ENCODE measurements around the gene TULP1.
"Not testable (repeated sequence)": the region's sequence is repeated elsewhere in the genome, so short reads cannot be mapped to it uniquely, and the experiment has no call there.

TULP1 gene

DNA sequence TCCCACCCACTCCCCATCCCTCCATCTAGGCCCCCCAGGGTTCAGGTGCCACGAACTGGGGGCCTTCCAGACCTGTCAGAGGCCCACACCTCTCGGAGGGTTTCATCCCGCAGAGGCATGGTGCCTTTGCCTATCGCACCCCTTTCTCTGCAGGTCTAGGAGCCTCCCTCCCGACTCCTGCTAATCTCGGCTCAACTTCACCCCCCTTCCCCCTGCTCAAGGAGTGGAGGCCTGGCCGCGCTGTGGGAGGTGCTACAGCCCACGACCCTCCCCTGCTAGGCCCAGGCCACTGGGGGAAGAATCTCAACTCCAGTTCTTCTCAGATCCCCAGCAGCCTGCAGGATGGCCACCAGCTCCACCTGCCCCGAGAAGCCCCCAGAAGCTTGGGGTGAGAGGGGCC, at the start of gene TULP1:
Gene TULP1, minus strand, starts transcription at position 157 of the 400 bp plus-strand sequence. Its CDS starts 38 bp downstream, at position 119.
- no peak for DNase-seq

DNA sequence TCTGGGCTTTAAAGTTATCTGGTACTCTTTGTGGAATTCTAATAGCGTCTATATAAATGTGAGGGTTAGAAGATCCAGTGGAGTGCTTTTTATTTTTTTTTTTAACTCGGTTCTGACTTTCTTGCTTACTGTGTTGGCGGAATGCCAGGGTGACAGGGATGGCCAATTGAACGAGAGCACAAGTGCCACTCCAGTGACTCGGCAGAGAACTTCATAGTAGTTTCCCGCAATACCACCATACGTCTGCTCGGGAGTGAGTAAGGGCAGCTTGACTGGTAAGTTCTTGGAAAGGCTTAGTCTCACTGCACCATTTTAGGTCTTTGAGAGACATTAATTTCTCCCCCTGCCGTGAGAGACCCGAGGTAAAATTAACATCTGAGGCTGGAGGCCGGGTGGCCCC, 49.4 kb upstream of the TULP1 start:
- no peak for DNase-seq

DNA sequence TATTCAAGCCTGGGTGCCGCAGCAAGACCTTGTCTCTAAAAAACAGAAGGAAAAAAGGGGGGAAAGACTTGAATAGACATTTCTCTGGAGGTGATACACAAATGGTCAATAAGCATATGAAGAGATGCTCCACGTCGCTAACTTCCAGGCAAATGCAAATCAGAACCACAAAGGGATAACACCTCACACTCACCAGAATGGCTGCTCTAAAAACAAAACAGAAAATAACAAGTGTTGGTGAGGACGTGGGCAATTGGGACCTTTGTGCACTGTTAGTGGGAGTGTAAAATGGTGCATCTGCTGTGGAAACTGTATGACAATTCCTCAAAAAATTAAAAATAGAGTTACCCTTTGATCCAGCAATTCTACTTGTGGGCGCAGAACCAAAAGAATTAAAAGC, 48.4 kb upstream of the TULP1 start:
- no peak for DNase-seq

DNA sequence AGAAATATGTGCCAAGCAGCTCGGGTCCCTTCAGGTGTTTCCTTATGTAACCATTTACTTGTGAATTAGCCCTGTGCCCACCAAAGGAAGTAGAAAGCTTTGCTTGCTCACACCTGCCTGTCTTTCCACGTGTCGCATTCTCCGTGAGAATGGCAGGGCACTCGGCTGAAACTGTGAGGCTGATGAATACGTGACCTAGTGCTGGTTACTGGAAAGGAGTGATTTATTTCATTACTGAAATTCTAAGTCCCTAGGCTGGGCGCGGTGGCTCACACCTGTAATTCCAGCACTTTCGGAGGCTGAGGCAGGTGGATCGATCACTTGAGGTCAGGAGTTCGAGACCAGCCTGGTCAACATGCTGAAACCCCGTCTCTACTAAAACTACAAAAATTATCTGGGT, 45.9 kb upstream of the TULP1 start:
- no peak for DNase-seq

DNA sequence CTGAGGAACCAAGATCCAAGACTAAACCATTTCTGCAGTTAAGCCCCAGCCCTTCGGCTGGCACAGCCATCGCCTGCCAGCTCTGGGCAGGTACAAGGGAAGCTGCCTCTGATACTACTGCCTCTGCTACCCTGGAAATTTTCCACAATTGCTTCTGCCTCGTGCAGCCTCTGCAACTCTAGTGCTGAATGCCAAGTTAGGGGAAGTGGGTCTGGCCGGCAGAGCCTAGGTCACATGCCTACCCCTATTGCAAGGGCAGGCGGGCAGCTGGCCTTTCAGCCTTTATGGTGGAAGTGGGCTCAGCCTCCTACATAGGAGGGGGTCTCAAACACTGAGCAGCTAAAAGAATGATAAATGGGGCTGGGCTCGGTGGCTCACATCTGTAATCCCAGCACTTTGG, 44.5 kb upstream of the TULP1 start:
- no peak for DNase-seq

DNA sequence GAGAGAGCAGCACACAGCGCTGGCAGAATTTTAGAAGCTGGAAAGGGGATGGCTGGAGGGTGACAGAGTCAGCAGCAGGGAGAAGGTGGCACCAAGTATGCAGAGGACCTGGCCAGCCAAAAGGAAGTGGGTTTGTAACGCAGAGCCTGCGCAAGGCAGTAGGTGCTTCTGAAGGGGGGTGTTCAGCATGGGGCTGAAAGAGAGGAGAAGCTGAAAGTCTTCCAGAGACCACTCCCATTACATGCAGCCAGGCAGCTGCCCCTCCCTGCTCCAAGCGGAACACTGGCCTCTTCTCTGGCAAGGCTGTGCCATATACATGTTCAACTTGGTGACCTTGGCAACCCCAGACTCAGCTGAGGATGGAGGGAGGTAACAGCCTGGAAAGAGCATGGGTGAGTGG, 42.1 kb upstream of the TULP1 start:
- no peak for DNase-seq

DNA sequence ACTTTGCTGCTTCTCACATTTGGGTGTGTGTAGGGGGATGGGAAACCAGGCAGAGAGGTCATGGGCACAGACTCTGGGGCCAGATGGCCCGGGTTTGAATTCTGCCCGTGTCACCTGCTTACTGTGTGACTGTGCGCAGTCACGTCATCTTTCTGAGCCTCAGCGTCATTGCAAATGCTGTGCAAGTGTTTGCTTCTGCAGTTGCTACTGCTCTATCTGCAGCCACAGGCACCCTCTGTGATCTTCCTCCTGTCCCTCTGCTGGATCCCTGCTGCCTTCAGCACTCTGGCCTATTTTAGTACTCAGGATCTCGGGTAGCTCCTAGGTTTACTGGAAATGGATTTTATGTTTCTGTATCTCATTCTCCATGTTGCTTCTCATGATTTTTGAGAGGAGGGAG, 40.6 kb upstream of the TULP1 start:
- DNase-seq: no peak

DNA sequence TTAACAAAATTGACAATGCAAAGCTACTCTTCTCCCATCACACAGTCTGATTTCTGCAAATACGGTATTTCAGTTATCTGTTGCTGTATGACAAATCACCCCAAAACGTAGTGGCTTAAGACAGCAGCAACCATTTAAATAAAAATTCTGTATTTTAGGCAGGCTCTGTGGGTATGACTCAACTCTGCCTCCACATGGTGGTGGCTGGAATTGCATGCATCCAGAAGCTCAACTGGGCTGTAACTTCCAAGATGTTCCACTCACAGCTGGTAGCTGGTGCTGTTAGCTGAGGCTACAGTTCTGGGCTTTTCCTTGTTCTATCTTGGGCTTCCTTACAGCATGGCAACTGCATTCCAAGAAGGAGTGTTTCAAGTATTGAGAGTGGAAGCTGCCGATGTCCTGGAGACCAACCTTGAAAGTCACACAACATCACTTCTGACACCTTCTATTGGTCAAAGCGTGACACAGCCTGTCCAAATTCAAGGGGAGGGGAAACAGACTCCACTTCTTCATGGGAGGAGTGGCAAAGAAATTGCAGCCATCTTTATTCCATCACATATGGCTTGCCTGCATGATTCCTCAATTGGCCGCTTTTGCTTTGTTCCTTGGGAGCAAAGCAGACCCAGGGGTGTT, 39.7 kb upstream of the TULP1 start:
- DNase-seq: no peak

DNA sequence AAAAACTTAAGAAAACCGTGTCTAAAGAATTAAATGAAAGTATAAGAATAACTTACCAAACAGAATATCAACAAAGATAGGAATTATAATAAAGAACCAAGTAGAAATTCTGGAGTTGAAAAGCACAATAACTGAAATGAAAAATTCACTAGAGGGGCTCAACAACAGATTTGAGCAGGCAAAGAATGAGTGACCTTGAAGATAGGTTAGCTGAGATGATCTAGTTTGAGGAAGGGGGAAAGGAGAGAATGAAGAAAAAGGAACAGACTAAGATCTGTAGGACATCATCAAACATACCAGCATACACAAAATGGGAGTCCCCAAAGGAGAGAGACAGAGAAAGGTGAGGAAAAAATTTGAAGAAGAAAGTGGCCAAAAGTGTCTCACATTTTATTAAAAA, 37.7 kb upstream of the TULP1 start:
- no peak for DNase-seq

DNA sequence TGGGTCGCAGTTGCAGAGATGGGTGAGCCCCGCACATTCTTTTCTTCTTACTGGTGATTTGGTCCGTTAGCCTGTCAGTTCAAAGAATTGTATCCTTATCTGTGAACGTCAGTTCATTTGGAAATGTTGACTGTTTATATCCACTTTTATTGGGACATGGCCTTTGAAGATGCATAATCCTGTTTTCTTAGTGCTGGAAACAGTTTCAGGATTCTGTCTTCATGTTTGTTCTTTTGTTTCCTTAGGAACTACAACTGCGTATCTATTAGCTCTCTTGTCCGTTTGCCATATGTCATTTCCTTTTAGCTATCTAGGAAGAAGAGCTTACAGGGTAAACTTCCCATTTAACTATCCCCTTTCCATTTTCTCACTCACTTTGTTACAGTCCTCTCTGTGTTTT, 35.0 kb upstream of the TULP1 start:
- no peak for DNase-seq

DNA sequence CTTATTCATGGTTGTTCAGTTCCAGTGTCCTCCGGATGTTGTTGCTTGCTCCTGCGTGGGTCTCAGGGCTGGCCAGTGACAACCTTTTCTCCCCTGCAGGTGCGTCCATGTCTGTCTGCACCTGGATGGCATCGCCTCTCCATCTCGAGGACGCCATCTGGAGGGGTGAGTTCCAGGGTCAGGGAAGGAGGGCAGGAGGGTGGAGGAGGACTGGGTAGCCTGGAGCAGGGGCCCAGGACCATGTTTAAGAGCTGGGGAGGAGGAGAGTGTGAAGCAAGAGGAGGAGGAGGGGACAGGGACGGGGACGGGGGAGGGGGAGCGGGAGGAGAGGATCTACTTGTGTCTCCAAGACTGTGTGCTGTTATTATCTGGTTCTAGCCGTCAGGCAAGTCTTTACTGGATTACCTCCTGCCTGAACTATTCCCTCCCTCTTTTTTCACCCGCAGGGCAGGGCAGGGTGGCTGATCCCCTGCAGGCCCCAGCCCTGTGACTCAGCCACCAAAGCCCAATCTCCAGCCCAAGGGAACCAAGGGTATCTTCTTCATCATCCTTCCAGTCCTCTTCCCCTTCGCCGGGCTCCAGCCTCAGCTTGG, 32.2 kb upstream of the TULP1 start:
- DNase-seq: no peak

DNA sequence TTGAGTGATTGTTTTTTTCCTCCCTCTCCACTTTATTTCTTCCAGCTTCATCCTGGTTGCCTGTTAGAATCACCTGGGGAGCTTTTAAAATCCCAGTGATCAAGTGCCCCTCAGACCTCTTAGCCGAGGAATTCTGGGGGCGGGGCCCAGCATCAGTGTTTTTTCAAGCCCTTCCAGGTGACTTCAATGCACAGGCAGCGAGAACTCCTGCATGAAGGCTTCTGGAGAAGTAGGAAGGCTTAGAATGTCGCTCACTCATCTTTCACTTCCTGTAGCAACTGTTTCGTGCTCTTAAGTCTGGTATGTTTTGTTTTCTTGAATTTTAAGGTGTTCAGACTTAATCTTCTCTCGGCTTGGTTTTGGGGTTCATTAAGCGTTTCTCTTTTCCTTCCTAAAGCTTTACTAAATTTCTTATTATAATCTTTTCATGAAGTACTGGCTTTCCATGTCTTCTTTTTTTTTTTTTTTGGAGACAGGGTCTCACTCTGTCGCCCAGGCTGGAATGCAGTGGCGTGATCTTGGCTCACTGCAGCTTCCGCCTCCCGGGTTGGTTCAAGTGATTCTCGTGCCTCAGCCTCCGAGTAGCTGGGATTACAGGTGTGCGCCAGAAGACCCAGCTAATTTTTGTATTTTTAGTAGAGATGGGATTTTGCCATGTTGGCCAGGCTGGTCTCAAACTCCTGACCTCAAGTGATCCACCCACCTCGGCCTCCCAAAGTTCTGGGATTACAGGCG, 30.9 kb upstream of the TULP1 start:
- no peak for DNase-seq

DNA sequence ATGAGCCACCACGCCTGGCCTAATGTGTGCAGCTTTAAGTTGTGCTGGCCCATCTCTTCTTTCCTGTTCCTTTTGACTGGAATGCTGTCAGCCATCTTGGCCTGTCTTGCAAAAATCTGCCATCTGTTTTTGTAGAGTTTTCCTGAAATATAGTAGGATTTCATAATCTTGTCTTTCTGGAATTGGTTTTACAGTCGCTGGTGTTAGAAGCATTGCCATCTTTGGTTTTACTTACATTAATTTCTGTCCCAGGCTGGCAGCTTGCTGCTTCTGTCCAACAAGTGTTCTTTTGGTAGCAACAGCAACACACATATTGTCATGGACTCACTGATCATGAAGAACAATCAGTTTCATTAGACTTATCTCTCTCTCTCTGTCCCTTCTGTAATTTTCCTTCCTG, 29.1 kb upstream of the TULP1 start:
- DNase-seq: no peak

DNA sequence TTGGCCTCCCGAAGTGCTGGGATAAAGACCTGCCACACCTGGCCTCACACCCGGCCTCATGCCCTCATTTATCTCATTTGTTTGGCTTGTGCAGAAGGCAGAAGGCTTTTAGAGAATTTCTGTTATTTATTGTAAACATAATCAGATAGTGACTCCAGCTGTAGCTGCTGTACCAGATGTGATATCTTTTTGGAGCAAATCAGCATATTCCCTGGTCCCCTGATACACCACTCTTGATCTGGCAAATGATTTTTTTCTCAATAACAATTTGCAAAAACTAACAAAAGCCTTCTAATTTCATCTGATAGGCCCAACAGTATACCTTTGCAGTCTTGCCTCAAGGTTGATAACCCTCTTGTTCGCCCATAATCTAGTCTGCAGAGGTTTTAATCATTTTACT, 26.5 kb upstream of the TULP1 start:
- no peak for DNase-seq

DNA sequence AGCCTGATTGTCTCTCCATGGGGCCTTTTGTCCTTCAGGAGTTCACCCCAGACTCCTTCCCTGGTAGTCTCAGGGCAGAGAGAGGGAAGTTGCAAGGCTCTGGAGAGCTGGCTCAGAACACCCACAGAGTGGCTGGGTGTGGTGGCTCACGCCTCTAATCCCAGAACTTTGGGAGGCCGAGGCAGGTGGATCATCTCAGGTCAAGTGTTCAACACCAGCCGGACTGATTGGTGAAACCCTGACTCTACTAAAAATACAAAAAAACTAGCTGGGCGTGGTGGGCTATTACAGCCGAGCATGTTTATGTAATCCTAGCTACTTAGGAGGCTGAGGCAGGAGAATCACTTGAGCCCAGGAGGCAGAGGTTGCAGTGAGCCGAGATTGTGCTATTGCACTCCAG, 23.2 kb upstream of the TULP1 start:
- not testable (repeated sequence) for DNase-seq

DNA sequence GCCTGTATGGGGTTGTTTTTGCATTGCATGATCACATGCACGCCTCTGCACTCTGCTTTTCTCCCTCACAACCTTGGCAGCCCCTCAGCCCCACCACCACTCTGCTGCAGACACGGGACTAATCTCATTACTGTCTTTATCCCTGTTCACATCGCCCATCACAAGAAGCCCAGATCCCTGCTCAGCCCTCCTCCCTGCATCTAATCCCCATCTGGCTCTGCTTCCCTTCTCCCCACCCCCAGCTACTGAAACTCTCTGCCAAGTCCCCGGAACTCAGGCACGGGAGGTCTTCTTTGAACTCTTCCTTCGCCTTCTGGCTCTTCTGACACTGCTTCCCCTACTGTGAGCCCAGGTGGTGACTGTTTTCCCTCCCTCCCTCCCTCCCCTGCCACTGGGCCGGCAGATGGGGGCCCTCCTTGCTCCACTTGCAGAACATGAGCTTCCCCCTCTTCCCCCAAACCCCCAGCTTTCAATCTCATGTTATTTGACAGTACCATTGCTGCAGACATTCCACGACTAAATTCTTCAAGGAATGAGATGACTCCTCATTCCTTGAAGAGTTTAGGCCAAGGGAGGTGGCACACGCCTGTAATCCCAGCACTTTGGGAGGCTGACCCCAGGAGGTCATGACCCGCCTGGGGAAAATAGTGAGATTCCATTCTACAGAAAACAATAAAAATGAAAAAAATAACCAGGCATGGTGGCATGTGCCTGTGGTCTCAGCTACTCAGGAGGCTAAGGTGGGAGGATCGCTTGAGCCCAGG, 21.9 kb upstream of the TULP1 start:
- no peak for DNase-seq

DNA sequence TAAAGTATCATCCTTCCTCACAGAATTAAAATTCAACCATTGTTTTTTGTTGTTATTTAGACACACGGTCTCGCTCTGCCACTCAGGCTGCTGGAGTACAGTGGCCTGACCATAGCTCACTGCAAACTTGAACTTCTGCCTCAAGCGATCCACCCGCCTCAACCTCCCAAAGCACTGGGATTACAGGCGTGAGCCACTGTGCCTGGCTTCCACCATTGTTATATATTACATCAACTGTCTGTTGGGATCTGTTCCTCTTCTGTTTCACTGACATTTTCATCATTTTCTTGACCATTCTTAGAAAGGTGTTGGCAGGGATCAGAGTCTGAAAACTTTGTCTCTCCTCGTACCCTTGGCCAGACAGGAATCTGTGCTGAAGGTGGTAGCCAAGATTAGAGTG, 21.3 kb upstream of the TULP1 start:
- no peak for DNase-seq

DNA sequence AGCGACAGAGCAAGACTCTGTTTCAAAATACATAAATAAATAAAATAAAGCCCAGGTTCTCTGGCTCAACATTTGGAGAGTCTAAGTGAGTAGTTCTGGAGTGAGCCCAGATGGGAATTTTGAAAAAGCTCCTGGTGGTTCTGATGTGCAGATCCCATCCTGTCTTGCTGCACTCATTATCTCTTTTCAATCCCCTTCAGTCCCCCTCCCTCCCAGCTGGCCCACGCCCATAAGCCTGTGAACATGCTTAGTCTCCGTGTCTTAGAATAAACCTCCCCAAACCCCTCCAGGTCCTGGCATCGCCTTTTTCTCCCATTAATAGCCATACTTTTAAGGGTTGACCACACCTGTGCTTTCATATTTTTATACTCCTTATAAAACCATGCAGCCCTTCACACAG, 19.4 kb upstream of the TULP1 start:
- DNase-seq: no peak

DNA sequence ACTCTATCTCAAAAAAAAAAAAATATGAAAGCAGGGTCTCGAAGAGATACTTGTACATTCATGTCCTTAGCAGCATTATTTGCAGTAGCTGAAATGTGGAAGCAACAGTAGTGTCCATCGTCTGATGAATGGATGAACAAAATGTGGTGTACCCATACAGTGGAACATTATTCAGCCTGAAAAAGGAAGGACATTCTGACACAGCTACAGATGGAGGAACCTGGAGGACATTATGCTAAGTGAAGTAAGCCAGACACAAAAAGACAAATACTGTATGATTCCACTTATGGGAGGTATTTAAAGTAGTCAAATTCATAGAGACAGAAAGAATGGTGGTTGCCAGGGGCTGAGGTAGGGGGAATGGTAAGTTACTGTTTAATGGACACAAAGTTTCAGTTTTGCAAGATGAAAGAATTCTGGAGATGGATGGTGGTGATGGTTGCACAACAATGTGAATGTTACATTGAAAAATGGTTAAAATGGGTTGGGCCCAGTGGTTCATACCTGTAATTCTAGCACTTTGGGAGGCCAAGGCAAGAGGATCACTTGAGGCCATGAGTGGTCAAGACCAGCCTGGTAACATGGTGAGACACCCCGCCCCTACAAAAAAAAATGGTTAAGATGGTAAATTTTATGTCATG, 11.8 kb upstream of the TULP1 start:
- no peak for DNase-seq

DNA sequence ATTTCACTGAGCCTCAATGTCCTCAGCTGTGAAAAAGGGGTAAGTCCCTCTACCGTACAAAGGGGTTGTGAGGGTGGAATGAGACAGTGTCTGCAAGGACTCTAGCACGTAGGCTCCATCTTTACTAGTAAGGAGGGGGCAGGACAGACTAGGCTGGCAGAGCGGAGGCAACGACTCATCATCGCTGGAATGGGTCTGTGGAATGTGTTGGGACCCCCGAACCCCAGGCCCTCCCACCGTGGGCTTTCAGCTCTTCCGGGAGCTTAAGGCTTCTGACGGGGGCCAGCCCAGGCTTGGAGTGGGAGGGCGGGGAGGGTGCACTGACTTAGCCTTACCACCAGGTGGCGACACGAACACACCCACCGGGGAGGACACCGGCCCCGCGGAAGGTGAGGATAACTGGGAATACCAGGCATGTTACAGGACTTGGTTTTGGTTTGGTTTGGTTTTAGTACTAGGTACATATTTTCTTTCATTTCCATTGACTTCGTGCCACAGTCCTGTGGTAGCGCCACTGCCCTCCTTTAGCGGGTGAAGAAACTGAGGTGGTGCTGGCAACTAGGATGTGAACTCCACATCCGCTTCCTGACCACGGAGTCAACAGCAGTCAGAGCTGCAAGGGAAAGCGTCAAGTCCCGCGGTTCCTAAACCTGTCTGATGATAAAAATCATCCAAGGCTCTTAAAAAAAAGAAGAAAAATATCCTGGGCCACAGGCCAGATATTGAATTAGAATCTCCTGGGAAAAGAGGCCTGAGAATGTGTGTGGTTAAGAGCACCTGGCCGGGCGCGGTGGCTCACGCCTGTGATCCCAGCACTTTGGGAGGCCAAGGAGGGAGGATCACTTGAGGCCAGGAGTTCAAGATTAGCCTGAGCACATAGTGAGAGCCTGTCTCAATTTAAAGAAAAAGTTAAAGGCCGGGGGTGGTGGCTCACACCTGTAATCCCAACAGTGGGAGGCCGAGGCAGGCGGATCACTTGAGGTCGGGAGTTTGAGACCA, 10.3 kb upstream of the TULP1 start:
- no peak for DNase-seq

DNA sequence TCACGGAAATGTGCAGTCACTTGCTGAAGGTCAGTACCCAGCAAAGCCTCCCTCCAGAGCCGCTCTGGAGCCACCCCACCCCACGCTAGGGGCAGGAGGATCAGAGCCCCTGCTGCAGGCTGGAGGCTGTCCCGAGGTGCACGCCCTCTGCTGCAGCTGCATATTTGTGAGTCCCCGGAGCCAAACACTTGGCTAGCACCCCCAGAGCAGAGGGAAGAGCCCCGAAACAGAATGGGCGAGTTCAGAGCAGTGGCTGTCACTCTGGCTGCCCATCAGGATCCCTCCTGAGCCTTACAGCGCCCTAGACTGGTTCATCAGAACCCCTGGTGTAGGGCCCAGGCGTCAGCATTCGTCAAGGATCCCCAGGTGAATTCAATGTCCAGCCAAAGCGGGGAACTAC, 9.5 kb upstream of the TULP1 start:
- DNase-seq: no peak

DNA sequence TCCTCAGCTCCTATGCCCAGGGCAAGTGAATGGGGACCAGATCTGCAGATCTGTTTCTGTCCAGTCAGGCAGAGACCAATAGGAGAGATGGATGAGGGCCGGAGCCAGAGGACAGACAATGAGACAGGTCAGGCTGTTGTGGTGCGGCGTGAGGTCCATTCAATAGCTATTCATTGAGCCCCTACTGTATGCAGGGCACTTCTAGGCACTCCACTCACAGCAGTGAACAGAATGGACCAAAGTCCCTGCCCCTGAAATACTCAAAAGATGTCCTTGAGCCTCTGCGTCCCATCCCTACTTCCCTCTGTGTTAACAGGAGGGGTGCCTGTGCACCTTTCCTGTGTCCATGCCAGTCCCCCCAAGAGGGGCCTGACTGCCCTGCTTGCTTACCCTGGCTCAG, 8.5 kb upstream of the TULP1 start:
- DNase-seq: no peak
